Lower leg skin (tissue), 4 donors: Measurements from ENCODE around the gene MESD. TPM values are rescaled to one million over a fixed set of nuclear protein-coding genes. Genes with fewer than 3 reads are reported as not detected.
A peak's percentile ranks its signal among the peaks of the same experiment; 100 is the strongest.

ENCODE experiments used
- DNase-seq, 2 donors: peaks; one replicate each; pipeline ENCODE4 v3.0.0-alpha.2; 2019; ENCODE audit warnings: low spot score in 2 of 2
- H3K4me3 ChIP-seq: fragments of 200-600 bp; sonication (generic); 2 replicates; pipeline ENCODE4 v1.5.1; 2017; ENCODE audit warnings: mild to moderate bottlenecking, low read depth; ENCODE audit not compliant: poor library complexity, severe bottlenecking
- POLR2A ChIP-seq, 2 donors: fragments of 450-650 bp; IDR thresholded peaks; one replicate each; pipeline ENCODE4 v1.6.1; 2016 to 2017; ENCODE audit warnings: antibody characterized with exemption in 2 of 2, mild to moderate bottlenecking in 1 of 2, moderate library complexity in 1 of 2
- WGBS, 2 donors: methylation state at CpG; one replicate each; pipeline ENCODE4 v1.1.5; 2018; 5-methylcytosine and 5-hydroxymethylcytosine counted together
- intact Hi-C: fragments of 100-400 bp; cut with DNase I; formaldehyde crosslinking; loops from one replicate; pipeline ENCODE4 v1.15.0; 2023; ENCODE audit warnings: low total_unique reads
- total RNA-seq, 4 donors: library from RNA; depleted of rRNA; stranded (reverse); fragments of >200 nt; gene quantifications; one replicate each; pipeline ENCODE4 v1.1.0, GENCODE V29; 2016
- TF ChIP-seq, protein P1 (sequence below), 3 donors: fragments of 450-650 bp; IDR thresholded peaks; one replicate each; pipeline ENCODE4 v1.5.1; 2016; ENCODE audit warnings: antibody characterized with exemption in 3 of 3, mild to moderate bottlenecking in 3 of 3, moderate library complexity in 2 of 3

The MESD gene
- total RNA-seq, 4 donors from 2014 or later = 17.1 to 18.3 (median 17.7) TPM

DNA sequence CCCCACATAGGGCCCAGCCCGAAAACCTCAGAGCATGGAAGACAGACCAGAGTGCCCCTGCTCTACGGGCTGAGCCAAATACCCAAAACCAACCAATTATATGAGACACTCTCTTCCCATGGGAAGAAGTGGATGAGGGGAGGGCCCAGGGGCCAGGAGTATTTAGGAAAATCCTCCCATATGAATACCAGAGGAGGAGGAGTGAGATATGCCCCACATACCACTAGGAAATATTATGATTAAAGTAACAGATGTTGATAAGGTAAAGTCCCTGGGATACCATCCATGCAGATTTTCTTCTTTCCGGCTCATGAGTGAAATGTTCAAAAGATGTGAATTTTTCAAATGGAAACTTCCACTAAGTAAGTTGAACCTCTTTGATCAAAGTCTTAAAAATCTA lies 50.4 kb downstream of the MESD start:
- peak in 1 of 2 donors; percentile 13 for DNase-seq
- 91 to 98% methylated on average over 3 of the region's 3 CpGs for WGBS, 2 donors
- intact Hi-C loops = no loop called here
- H3K4me3 ChIP-seq = no peak overlapping the region
- TF ChIP-seq, protein P1, sequence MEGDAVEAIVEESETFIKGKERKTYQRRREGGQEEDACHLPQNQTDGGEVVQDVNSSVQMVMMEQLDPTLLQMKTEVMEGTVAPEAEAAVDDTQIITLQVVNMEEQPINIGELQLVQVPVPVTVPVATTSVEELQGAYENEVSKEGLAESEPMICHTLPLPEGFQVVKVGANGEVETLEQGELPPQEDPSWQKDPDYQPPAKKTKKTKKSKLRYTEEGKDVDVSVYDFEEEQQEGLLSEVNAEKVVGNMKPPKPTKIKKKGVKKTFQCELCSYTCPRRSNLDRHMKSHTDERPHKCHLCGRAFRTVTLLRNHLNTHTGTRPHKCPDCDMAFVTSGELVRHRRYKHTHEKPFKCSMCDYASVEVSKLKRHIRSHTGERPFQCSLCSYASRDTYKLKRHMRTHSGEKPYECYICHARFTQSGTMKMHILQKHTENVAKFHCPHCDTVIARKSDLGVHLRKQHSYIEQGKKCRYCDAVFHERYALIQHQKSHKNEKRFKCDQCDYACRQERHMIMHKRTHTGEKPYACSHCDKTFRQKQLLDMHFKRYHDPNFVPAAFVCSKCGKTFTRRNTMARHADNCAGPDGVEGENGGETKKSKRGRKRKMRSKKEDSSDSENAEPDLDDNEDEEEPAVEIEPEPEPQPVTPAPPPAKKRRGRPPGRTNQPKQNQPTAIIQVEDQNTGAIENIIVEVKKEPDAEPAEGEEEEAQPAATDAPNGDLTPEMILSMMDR (IDR thresholded peaks at IDR 0.05) = no peak
- no peak for TF ChIP-seq POLR2A (IDR thresholded peaks at IDR 0.05)

DNA sequence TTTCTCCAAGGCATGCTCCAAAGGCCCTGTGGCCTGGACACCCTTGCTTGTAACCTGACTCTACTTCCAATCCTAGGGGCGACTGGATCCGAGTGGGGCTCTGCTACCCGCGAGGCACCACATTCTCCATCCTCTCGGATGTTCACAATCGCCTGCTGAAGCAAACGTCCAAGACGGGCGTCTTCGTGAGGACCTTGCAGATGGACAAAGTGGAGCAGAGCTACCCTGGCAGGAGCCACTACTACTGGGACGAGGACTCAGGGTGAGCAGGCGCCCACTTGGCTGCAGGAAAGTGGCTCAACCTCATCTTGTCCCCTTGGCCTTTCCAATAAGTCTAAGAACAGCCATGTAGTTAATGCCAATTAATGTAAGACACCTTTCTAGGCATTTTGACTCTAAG lies 51.9 kb downstream of the MESD start:
- DNase-seq = no peak
- no peak for TF ChIP-seq POLR2A (IDR thresholded peaks at IDR 0.05)
- TF ChIP-seq, protein P1 (IDR thresholded peaks at IDR 0.05) = no peak
- intact Hi-C loops = no loop called here
- WGBS, 2 donors = 97 to 98% methylated on average over 12 of the region's 12 CpGs
- H3K4me3 ChIP-seq = no peak overlapping the region

DNA sequence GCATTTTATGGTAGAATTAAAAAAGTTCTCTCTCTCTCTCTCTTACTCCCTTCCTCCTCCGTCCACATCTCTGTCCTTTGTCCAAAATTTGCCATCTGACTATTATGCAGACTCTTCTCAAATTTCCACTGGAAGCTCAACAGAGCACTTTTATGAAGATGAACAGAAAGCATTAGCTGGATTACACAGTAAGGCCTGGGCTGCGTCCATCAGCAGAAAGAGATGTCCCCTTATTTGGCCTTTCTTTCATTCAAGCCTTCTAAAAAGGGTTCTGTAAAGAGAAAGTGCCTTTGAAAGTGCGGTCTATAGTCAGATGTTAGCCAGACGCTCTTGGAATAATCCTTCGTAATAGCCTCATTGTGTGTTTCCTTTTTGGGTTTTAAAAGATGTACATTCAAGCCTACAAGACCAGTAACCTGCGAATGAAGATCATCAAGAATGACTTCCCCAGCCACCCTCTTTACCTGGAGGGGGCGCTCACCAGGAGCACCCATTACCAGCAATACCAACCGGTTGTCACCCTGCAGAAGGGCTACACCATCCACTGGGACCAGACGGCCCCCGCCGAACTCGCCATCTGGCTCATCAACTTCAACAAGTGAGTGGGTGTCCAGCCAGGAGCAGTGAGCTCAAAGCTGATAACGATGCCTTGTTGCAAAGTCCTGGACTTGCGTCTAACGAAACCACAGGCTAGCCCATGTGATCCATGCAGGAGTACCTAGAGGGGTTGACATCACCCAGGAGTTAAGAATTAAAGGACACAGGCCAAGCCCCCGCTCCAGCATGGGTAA lies 53.1 kb downstream of the MESD start:
- intact Hi-C loops = no loop called here
- WGBS, 2 donors = 90 to 93% methylated on average over 16 of the region's 16 CpGs
- DNase-seq = no peak
- H3K4me3 ChIP-seq = no peak overlapping the region
- TF ChIP-seq, protein P1 (IDR thresholded peaks at IDR 0.05) = no peak
- no peak for TF ChIP-seq POLR2A (IDR thresholded peaks at IDR 0.05)

DNA sequence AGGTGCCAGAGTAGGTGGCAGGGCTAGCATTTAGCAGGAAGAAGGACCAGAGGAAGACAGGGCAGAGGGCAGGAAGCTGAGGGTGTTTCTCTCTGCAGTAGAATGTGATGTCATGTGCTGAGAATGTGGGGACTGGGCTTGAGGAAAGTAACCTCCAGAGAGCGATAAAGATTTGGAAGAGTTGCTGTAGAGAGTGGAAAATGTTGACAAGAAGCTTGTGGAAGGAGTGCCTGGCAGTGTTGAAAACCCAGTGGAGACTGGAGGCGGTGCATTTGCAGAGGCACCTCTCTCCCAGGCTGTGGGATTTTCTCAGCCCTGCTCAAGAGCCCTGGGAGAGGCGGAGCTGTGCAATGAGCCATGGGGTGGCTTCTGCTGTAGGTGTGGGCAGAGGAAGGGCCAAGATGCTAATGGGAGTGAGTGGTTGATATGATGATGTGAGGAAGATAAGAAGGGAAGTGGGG lies 54.8 kb downstream of the MESD start:
- TF ChIP-seq POLR2A (IDR thresholded peaks at IDR 0.05) = no peak
- TF ChIP-seq, protein P1 (IDR thresholded peaks at IDR 0.05) = no peak
- intact Hi-C loops = no loop called here
- no peak for DNase-seq
- no peak overlapping the region for H3K4me3 ChIP-seq
- WGBS, 2 donors = 73 to 76% methylated on average over 3 of the region's 3 CpGs

DNA sequence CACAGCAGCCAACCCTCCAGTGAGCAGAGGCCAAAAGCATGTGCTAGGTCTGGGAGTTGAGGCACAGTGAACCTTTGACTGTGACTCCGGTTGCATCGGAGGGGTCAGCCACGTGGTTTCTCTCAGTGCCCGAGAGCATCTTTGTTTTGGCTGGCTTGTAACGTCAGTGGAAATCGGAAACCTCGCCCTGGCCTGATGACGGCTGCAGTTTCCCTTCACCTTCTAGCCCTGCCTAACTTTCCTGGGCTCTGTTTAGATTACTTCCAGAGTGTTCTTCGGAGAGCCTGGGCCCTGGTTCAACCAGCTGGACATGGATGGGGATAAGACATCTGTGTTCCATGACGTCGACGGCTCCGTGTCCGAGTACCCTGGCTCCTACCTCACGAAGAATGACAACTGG lies 56.6 kb downstream of the MESD start:
- DNase-seq = no peak
- no peak for TF ChIP-seq POLR2A (IDR thresholded peaks at IDR 0.05)
- TF ChIP-seq, protein P1 (IDR thresholded peaks at IDR 0.05) = no peak
- H3K4me3 ChIP-seq = no peak overlapping the region
- 64 to 73% methylated on average over 15 of the region's 15 CpGs for WGBS, 2 donors
- intact Hi-C loops = no loop called here

DNA sequence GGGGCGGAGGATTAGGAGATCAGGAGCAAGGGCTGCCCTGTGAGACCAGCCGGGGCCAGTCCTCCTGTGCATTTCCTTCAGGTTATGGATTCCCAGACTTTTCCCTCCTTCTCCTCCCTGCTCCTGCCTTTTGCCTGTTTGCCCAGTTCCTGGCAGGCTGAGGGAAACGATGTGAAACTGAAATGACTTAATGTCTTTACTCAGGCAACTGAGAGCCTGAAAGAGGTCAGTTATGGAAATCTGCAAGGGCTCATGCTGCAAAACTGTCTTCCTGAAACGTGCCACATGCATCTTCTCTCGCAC lies 57.2 kb downstream of the MESD start:
- intact Hi-C loops = no loop called here
- WGBS, 2 donors = 72 to 86% methylated on average over 5 of the region's 5 CpGs
- DNase-seq = no peak
- TF ChIP-seq, protein P1 (IDR thresholded peaks at IDR 0.05) = no peak
- no peak for TF ChIP-seq POLR2A (IDR thresholded peaks at IDR 0.05)
- no peak overlapping the region for H3K4me3 ChIP-seq
